ENCODE data around the gene GDI1.

Gene GDI1

GRCh38 chrX:154440623-154441357 lies 3.8 kb downstream of the GDI1 start:
- no peak for ATAC-seq

GRCh38 chrX:154441564-154441963 lies 4.6 kb downstream of the GDI1 start:
- ATAC-seq: no peak
- no peak for TF ChIP-seq RARB (CRISPR knock-in tag; IDR thresholded peaks at IDR 0.05)
- no peak for TF ChIP-seq POU6F1 (CRISPR knock-in tag; IDR thresholded peaks at IDR 0.05; ENCODE audit: borderline replicate concordance, low read depth)
- no peak for TF ChIP-seq TSHZ2 (CRISPR knock-in tag; IDR thresholded peaks at IDR 0.05)
- TF ChIP-seq BACH2 (CRISPR knock-in tag; IDR thresholded peaks at IDR 0.05; ENCODE audit: borderline replicate concordance): no peak
- no peak for TF ChIP-seq ZC3H10 (CRISPR knock-in tag; IDR thresholded peaks at IDR 0.05)
- TF ChIP-seq CREB5 (CRISPR knock-in tag; IDR thresholded peaks at IDR 0.05; ENCODE audit: low read depth): no peak
- no peak for TF ChIP-seq CSDC2 (CRISPR knock-in tag; IDR thresholded peaks at IDR 0.05)
- no peak for TF ChIP-seq PPARA (CRISPR knock-in tag; IDR thresholded peaks at IDR 0.05; ENCODE audit: borderline replicate concordance)
- TF ChIP-seq ISL1 (CRISPR knock-in tag; IDR thresholded peaks at IDR 0.05): no peak
- no peak for TF ChIP-seq ZNF70 (CRISPR knock-in tag; IDR thresholded peaks at IDR 0.05)
- no peak for TF ChIP-seq TOX (CRISPR knock-in tag; IDR thresholded peaks at IDR 0.05; ENCODE audit: borderline replicate concordance)
- TF ChIP-seq ZFP30 (CRISPR knock-in tag; IDR thresholded peaks at IDR 0.05): no peak

More at GRCh38 chrX:154440623-154441357, 3.8 kb downstream of the GDI1 start:
- TF ChIP-seq CREB5 (CRISPR knock-in tag; IDR thresholded peaks at IDR 0.05; ENCODE audit: low read depth) (no peak), SNAI2 (CRISPR knock-in tag; IDR thresholded peaks at IDR 0.05) (no peak), POU6F1 (CRISPR knock-in tag; IDR thresholded peaks at IDR 0.05; ENCODE audit: borderline replicate concordance, low read depth) (no peak), GLIS3 (CRISPR knock-in tag; IDR thresholded peaks at IDR 0.05) (no peak), TOX (CRISPR knock-in tag; IDR thresholded peaks at IDR 0.05; ENCODE audit: borderline replicate concordance) (no peak)

- no peak for ATAC-seq
- no peak for TF ChIP-seq TSHZ2 (CRISPR knock-in tag; IDR thresholded peaks at IDR 0.05)
- TF ChIP-seq ARNTL (CRISPR knock-in tag; IDR thresholded peaks at IDR 0.05; ENCODE audit: borderline replicate concordance, low read depth): no peak
- no peak for TF ChIP-seq ISL1 (CRISPR knock-in tag; IDR thresholded peaks at IDR 0.05)
- no peak for TF ChIP-seq ZNF70 (CRISPR knock-in tag; IDR thresholded peaks at IDR 0.05)
- no peak for TF ChIP-seq TCF4 (CRISPR knock-in tag; IDR thresholded peaks at IDR 0.05; ENCODE audit: borderline replicate concordance)
- no peak for TF ChIP-seq PATZ1 (CRISPR knock-in tag; IDR thresholded peaks at IDR 0.05; ENCODE audit: borderline replicate concordance)
- no peak for TF ChIP-seq CSDC2 (CRISPR knock-in tag; IDR thresholded peaks at IDR 0.05)
- TF ChIP-seq ZFP3 (CRISPR knock-in tag; IDR thresholded peaks at IDR 0.05): no peak
- TF ChIP-seq POU6F1 (CRISPR knock-in tag; IDR thresholded peaks at IDR 0.05; ENCODE audit: borderline replicate concordance, low read depth): no peak
- no peak for TF ChIP-seq BACH2 (CRISPR knock-in tag; IDR thresholded peaks at IDR 0.05; ENCODE audit: borderline replicate concordance)
- no peak for TF ChIP-seq GLIS3 (CRISPR knock-in tag; IDR thresholded peaks at IDR 0.05)
- TF ChIP-seq OSR1 (CRISPR knock-in tag; IDR thresholded peaks at IDR 0.05): no peak
- no peak for TF ChIP-seq ZFP30 (CRISPR knock-in tag; IDR thresholded peaks at IDR 0.05)
Observed at GRCh38 chrX:154441984-154442707, 5.2 kb downstream of the GDI1 start.

Data from SK-N-SH treated with all-trans-retinoic acid at 6 μM for 48 hours (cell line).